Activated T-cell treated with anti-CD3 and anti-CD28 coated beads, Interleukin-2, amount 50 U/mL, for 4 hours (primary cell): ENCODE data around the gene ADH6. TPM values are rescaled to one million over a fixed set of nuclear protein-coding genes. Genes with fewer than 3 reads are reported as not detected.
"Not testable (repeated sequence)": the region's sequence is repeated elsewhere in the genome, so short reads cannot be mapped to it uniquely, and the experiment has no call there.

ENCODE experiments used
- ATAC-seq, 2 donors: fragments of 200-7000 bp; cut with Tn5 transposase; one replicate each; pipeline ENCODE4 v1.10.0; 2021
- DNase-seq: peaks from one replicate; pipeline ENCODE4 v3.0.0-alpha.2; 2020
- H3K27me3 Mint-ChIP-seq: one replicate; pipeline ENCODE4 v1.8.0; 2021; ENCODE audit warnings: low read depth, mixed read lengths
- H3K36me3 Mint-ChIP-seq: one replicate; pipeline ENCODE4 v1.8.0; 2022; ENCODE audit warnings: mixed read lengths; ENCODE audit not compliant: insufficient read depth
- H3K4me1 Mint-ChIP-seq: one replicate; pipeline ENCODE4 v1.8.0; 2021; ENCODE audit warnings: low read depth, mixed read lengths
- H3K4me3 Mint-ChIP-seq: one replicate; pipeline ENCODE4 v1.8.0; 2021; ENCODE audit warnings: mild to moderate bottlenecking, moderate library complexity, mixed read lengths
- H3K9me3 Mint-ChIP-seq: one replicate; pipeline ENCODE4 v1.8.0; 2021; ENCODE audit warnings: mixed read lengths
- total RNA-seq, 3 donors: library from RNA; stranded (reverse); gene quantifications; one replicate each; pipeline ENCODE4 v1.2.1, GENCODE V29; 2021

ADH6 gene
- total RNA-seq = under 1 TPM in 1 of 3 donors, not detected in 2; 0.10 TPM

GRCh38 chr4:99219072-99219471 is at the start of gene ADH6:
Gene ADH6 (minus strand): TSS chr4:99219246. CDS start chr4:99219152, 94 bp downstream.
- no peak for DNase-seq
- Mint-ChIP-seq H3K9me3 (peaks cover 6% of the 10 kb centered on the region), H3K4me1 (no peaks in the 10 kb centered on the region), H3K4me3 (no peak within 1 kb of the TSS), H3K27me3 (peaks cover 4% of the 10 kb centered on the region), H3K36me3 (no peaks in the 10 kb centered on the region)
- ATAC-seq = no peak

- ATAC-seq (no peak), DNase-seq (no peak)
- no peaks in the 10 kb centered on the region for H3K36me3 Mint-ChIP-seq
- H3K4me3 Mint-ChIP-seq = no peak overlapping the region
- peaks cover 8% of the 10 kb centered on the region for H3K9me3 Mint-ChIP-seq
- peaks cover 9% of the 10 kb centered on the region for H3K27me3 Mint-ChIP-seq
- H3K4me1 Mint-ChIP-seq = no peaks in the 10 kb centered on the region
Measured at GRCh38 chr4:99264927-99265326, 45.9 kb upstream of the ADH6 start.

GRCh38 chr4:99252746-99253145 is 33.7 kb upstream of the ADH6 start:
- no peaks in the 10 kb centered on the region for H3K9me3 Mint-ChIP-seq
- H3K27me3 Mint-ChIP-seq = peaks cover 3% of the 10 kb centered on the region
- H3K4me1 Mint-ChIP-seq = no peaks in the 10 kb centered on the region
- H3K4me3 Mint-ChIP-seq = no peak overlapping the region
- ATAC-seq (no peak), DNase-seq (no peak)
- no peaks in the 10 kb centered on the region for H3K36me3 Mint-ChIP-seq

GRCh38 chr4:99248714-99249113 is 29.7 kb upstream of the ADH6 start:
- Mint-ChIP-seq H3K4me3 (no peak overlapping the region), H3K36me3 (no peaks in the 10 kb centered on the region), H3K4me1 (no peaks in the 10 kb centered on the region), H3K9me3 (peaks cover 17% of the 10 kb centered on the region), H3K27me3 (no peaks in the 10 kb centered on the region)
- no peak for DNase-seq
- no peak for ATAC-seq

GRCh38 chr4:99235955-99236354 is 16.9 kb upstream of the ADH6 start:
- ATAC-seq (no peak), DNase-seq (no peak)
- Mint-ChIP-seq H3K4me3 (no peak overlapping the region), H3K4me1 (no peaks in the 10 kb centered on the region), H3K36me3 (no peaks in the 10 kb centered on the region), H3K27me3 (peaks cover 4% of the 10 kb centered on the region), H3K9me3 (peaks cover 11% of the 10 kb centered on the region)

- no peak overlapping the region for H3K4me3 Mint-ChIP-seq
- no peaks in the 10 kb centered on the region for H3K4me1 Mint-ChIP-seq
- DNase-seq (no peak), ATAC-seq (no peak)
- peaks cover 11% of the 10 kb centered on the region for H3K9me3 Mint-ChIP-seq
- peaks cover 4% of the 10 kb centered on the region for H3K27me3 Mint-ChIP-seq
- no peaks in the 10 kb centered on the region for H3K36me3 Mint-ChIP-seq
Measured at GRCh38 chr4:99234331-99235010, 15.4 kb upstream of the ADH6 start.

- DNase-seq, H3K4me1 Mint-ChIP-seq, H3K36me3 Mint-ChIP-seq, H3K4me3 Mint-ChIP-seq, H3K27me3 Mint-ChIP-seq, ATAC-seq: not testable (repeated sequence)
- peaks cover 11% of the 10 kb centered on the region for H3K9me3 Mint-ChIP-seq
Measured at GRCh38 chr4:99233397-99233796, 14.4 kb upstream of the ADH6 start.

- not testable (repeated sequence) for H3K4me3 Mint-ChIP-seq, ATAC-seq, H3K27me3 Mint-ChIP-seq, H3K36me3 Mint-ChIP-seq, H3K4me1 Mint-ChIP-seq, H3K9me3 Mint-ChIP-seq, DNase-seq
Measured at GRCh38 chr4:99228706-99229105, 9.7 kb upstream of the ADH6 start.

- not testable (repeated sequence) for H3K4me1 Mint-ChIP-seq, H3K36me3 Mint-ChIP-seq, H3K9me3 Mint-ChIP-seq, ATAC-seq, H3K27me3 Mint-ChIP-seq, DNase-seq, H3K4me3 Mint-ChIP-seq
Measured at GRCh38 chr4:99227646-99228045, 8.6 kb upstream of the ADH6 start.

GRCh38 chr4:99221980-99222379 is 2.9 kb upstream of the ADH6 start:
- Mint-ChIP-seq H3K4me1 (no peaks in the 10 kb centered on the region), H3K4me3 (no peak overlapping the region), H3K9me3 (peaks cover 6% of the 10 kb centered on the region), H3K36me3 (no peaks in the 10 kb centered on the region), H3K27me3 (peaks cover 4% of the 10 kb centered on the region)
- ATAC-seq (no peak), DNase-seq (no peak)

- no peaks in the 10 kb centered on the region for H3K36me3 Mint-ChIP-seq
- no peak overlapping the region for H3K4me3 Mint-ChIP-seq
- DNase-seq (no peak), ATAC-seq (no peak)
- peaks cover 6% of the 10 kb centered on the region for H3K9me3 Mint-ChIP-seq
- H3K27me3 Mint-ChIP-seq = peaks cover 4% of the 10 kb centered on the region
- no peaks in the 10 kb centered on the region for H3K4me1 Mint-ChIP-seq
Measured at GRCh38 chr4:99219479-99219878, 433 bp upstream of the ADH6 start.

GRCh38 chr4:99215521-99215920 is 3.5 kb downstream of the ADH6 start:
- H3K4me1 Mint-ChIP-seq = no peaks in the 10 kb centered on the region
- H3K9me3 Mint-ChIP-seq = peaks cover 6% of the 10 kb centered on the region
- H3K27me3 Mint-ChIP-seq = peaks cover 4% of the 10 kb centered on the region
- no peaks in the 10 kb centered on the region for H3K36me3 Mint-ChIP-seq
- H3K4me3 Mint-ChIP-seq = no peak overlapping the region
- ATAC-seq (no peak), DNase-seq (no peak)

GRCh38 chr4:99210789-99211188 is 8.3 kb downstream of the ADH6 start:
- no peaks in the 10 kb centered on the region for H3K36me3 Mint-ChIP-seq
- H3K27me3 Mint-ChIP-seq = peaks cover 2% of the 10 kb centered on the region
- no peak for ATAC-seq
- no peak overlapping the region for H3K4me3 Mint-ChIP-seq
- DNase-seq = no peak
- H3K9me3 Mint-ChIP-seq = no peaks in the 10 kb centered on the region
- H3K4me1 Mint-ChIP-seq = no peaks in the 10 kb centered on the region

GRCh38 chr4:99209671-99210070 is 9.4 kb downstream of the ADH6 start:
- Mint-ChIP-seq H3K4me1 (no peaks in the 10 kb centered on the region), H3K9me3 (no peaks in the 10 kb centered on the region), H3K4me3 (no peak overlapping the region)

GRCh38 chr4:99208719-99209075 is 10.3 kb downstream of the ADH6 start:
- Mint-ChIP-seq H3K4me3 (no peak overlapping the region), H3K27me3 (peaks cover 2% of the 10 kb centered on the region), H3K4me1 (no peaks in the 10 kb centered on the region), H3K9me3 (no peaks in the 10 kb centered on the region), H3K36me3 (no peaks in the 10 kb centered on the region)
- no peak for ATAC-seq
- DNase-seq = no peak

More at GRCh38 chr4:99209671-99210070, 9.4 kb downstream of the ADH6 start:
- Mint-ChIP-seq H3K27me3 (peaks cover 2% of the 10 kb centered on the region), H3K36me3 (no peaks in the 10 kb centered on the region)
- no peak for ATAC-seq
- DNase-seq = no peak
